Measurements from ENCODE around the gene SHROOM3. TPM values are rescaled to one million over a fixed set of nuclear protein-coding genes. Genes with fewer than 3 reads are reported as not detected.

The SHROOM3 gene
- polyA plus RNA-seq, 4 donors, result 33.3 to 39.2 (median 37.6) TPM

GRCh38 chr4:76535603-76536372 is 100.8 kb downstream of the SHROOM3 start:
- no peak for DNase-seq (ENCODE audit: low read depth in 4 of 4, low spot score in 3 of 4)

- DNase-seq (ENCODE audit: low read depth in 4 of 4, low spot score in 3 of 4), result no peak
Measured at GRCh38 chr4:76536373-76536689, 101.3 kb downstream of the SHROOM3 start.

- DNase-seq (ENCODE audit: low read depth in 4 of 4, low spot score in 3 of 4), result no peak
Measured at GRCh38 chr4:76538296-76538695, 103.3 kb downstream of the SHROOM3 start.

GRCh38 chr4:76539979-76540378 is 105.0 kb downstream of the SHROOM3 start:
- no peak for DNase-seq (ENCODE audit: low read depth in 4 of 4, low spot score in 3 of 4)

- no peak for DNase-seq (ENCODE audit: low read depth in 4 of 4, low spot score in 3 of 4)
Measured at GRCh38 chr4:76540486-76540885, 105.5 kb downstream of the SHROOM3 start.

GRCh38 chr4:76543378-76543777 is 108.3 kb downstream of the SHROOM3 start:
- DNase-seq (ENCODE audit: low read depth in 4 of 4, low spot score in 3 of 4), result no peak

- no peak for DNase-seq (ENCODE audit: low read depth in 4 of 4, low spot score in 3 of 4)
Measured at GRCh38 chr4:76544725-76545124, 109.7 kb downstream of the SHROOM3 start.

GRCh38 chr4:76545226-76545884 is 110.3 kb downstream of the SHROOM3 start:
- DNase-seq (ENCODE audit: low read depth in 4 of 4, low spot score in 3 of 4), result peak in 2 of 4 donors; percentile 68 to 69

- no peak for DNase-seq (ENCODE audit: low read depth in 4 of 4, low spot score in 3 of 4)
Measured at GRCh38 chr4:76546327-76546726, 111.3 kb downstream of the SHROOM3 start.

- DNase-seq (ENCODE audit: low read depth in 4 of 4, low spot score in 3 of 4), result peak in 2 of 4 donors; percentile 65 to 71
Measured at GRCh38 chr4:76546759-76547742, 112.0 kb downstream of the SHROOM3 start.

- DNase-seq (ENCODE audit: low read depth in 4 of 4, low spot score in 3 of 4), result no peak
Measured at GRCh38 chr4:76548704-76549103, 113.7 kb downstream of the SHROOM3 start.

- DNase-seq (ENCODE audit: low read depth in 4 of 4, low spot score in 3 of 4), result no peak
Measured at GRCh38 chr4:76549765-76550164, 114.7 kb downstream of the SHROOM3 start.

- no peak for DNase-seq (ENCODE audit: low read depth in 4 of 4, low spot score in 3 of 4)
Measured at GRCh38 chr4:76550966-76551780, 116.1 kb downstream of the SHROOM3 start.

- no peak for DNase-seq (ENCODE audit: low read depth in 4 of 4, low spot score in 3 of 4)
Measured at GRCh38 chr4:76554630-76555029, 119.6 kb downstream of the SHROOM3 start.

- no peak for DNase-seq (ENCODE audit: low read depth in 4 of 4, low spot score in 3 of 4)
Measured at GRCh38 chr4:76556452-76556851, 121.4 kb downstream of the SHROOM3 start.

- DNase-seq (ENCODE audit: low read depth in 4 of 4, low spot score in 3 of 4), result no peak
Measured at GRCh38 chr4:76558396-76559235, 123.6 kb downstream of the SHROOM3 start.

GRCh38 chr4:76559236-76560071 is 124.4 kb downstream of the SHROOM3 start:
- no peak for DNase-seq (ENCODE audit: low read depth in 4 of 4, low spot score in 3 of 4)

- no peak for DNase-seq (ENCODE audit: low read depth in 4 of 4, low spot score in 3 of 4)
Measured at GRCh38 chr4:76562161-76562560, 127.1 kb downstream of the SHROOM3 start.
